Measurements from ENCODE around the gene PRKAG3. TPM values are rescaled to one million over a fixed set of nuclear protein-coding genes. Genes with fewer than 3 reads are reported as not detected.

The PRKAG3 gene
- polyA plus RNA-seq, result not detected

DNA sequence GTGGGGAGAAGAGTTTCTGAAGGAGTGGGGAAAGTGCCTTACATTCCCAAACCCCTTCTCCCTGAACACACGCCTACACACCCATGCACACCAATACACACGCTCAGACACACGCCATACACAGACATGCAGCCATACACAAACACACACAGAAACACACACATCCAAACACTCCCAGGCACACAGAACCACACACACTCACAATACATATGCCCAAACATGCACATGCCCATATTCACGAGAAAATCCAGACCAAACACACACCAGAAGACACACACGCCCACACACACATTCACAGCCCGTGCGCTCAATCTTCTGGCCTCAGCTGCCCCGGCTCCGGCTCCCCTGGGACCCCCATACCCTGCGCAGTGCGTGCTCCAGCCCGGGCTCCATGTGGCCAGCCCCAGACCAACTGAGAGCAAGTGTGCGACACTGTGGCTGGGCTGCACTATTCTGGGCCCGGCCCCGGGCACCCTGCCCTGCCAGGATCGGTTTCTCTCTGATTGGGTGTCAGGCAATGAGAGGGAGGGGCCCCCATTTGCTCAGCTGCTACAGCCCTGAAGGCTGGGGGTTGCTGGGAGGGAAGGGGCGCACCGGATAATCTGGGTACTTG lies at the start of gene PRKAG3:
PRKAG3 (minus strand) TSS at position 426 of the 613 bp plus-strand sequence.
- Mint-ChIP-seq H3K36me3 (no peaks in the 10 kb centered on the region), H3K27me3 (ENCODE audit: low read depth in 3 of 3) (peaks cover 3 to 11% (median 8%) of the 10 kb centered on the region in 3 donors), H3K4me3 (no peak within 1 kb of the TSS), H3K4me1 (no peaks in the 10 kb centered on the region), H3K27ac (peak within 1 kb of the TSS in 1 of 6 donors; percentile 31), H3K9me3 (no peaks in the 10 kb centered on the region)
- DNase-seq, result no peak

DNA sequence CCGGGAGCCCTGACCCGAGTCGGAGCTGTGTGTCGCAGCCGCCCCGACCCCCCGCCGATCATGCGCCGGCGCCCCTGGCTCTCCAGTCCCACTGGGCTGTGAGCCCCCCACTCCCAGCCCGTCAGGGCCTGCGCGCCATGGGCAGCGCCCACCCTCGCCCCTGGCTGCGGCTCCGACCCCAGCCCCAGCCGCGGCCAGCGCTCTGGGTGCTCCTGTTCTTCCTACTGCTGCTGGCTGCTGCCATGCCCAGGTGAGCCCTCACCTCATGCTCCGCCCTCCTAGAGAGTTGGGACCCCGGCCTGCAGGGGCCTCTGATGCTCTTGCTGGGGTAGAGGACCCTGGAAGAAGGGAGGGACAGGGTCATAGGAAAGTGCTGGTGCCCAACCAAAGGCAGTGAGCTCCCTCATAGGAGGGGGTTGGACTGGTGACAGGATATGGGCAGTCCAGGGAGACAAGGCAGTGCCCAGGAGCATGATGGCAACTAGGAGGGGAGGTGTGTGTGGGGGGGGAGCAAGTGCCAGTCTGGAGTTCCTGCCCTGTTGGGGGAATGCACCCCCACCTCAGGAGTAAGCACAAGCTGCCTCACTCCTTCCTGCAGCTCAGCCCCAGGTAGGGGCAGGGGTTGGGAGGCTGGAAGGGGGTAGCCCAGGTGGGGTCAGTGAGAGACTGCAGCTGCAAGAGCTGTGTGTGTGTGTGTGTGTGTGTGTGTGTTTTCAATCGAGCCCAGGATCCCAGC lies 49.4 kb upstream of the PRKAG3 start:
- peaks cover 11% of the 10 kb centered on the region in 2 donors for H3K4me1 Mint-ChIP-seq
- H3K4me3 Mint-ChIP-seq, result peak overlapping the region; percentile 44 to 65 (median 60)
- H3K9me3 Mint-ChIP-seq, result no peaks in the 10 kb centered on the region
- peaks cover 24 to 30% (median 29%) of the 10 kb centered on the region in 3 donors for H3K27me3 Mint-ChIP-seq (ENCODE audit: low read depth in 3 of 3)
- H3K27ac Mint-ChIP-seq, result peak overlapping the region in 4 of 6 donors; percentile 2 to 68 (median 20)
- no peak for DNase-seq
- H3K36me3 Mint-ChIP-seq, result peaks cover 0 to 5% (median 4%) of the 10 kb centered on the region in 3 donors

DNA sequence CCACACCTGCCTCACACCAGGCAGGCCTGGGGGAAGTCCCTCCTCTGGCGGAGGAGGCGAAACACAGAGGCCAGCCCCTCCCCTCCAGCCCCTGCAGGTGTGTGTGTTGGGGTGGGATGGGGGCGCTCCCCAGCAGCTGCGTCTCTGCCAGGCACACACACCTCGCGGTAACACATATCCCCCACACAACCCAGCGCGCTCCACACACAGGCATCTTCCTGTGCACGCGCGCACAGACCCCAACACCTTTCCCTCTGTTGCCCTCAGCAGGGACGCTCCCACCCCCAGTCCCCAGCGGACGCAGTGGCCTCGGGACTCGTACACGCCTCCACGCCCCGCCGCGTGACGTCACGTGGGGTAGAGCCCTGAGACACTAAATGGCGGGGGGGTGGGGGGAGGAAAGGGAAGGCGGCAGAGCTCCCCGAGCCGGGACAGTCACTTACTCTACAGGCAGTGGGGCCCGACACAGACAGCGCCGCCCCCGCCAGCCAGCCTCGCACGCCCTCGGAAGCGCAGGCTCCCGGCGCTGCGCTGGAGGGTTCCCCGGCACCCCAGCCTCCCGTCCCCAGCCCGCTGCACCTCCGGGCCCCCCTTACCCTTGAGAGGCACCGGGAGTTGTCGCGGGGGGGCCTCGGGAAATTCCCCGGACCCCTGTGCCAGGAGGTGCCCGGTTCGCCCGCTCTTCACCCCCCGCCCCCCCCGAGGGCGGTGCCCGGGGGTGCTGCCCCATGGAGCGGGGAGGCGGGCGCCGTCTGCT lies 48.7 kb upstream of the PRKAG3 start, which contains the start of gene WNT10A:
WNT10A (plus strand) TSS at position 751 of the 757 bp plus-strand sequence. CDS start 144 bp downstream, outside the sequence.
- DNase-seq, result peak; percentile 71 to 79 (median 72)
- Mint-ChIP-seq H3K4me1 (peaks cover 11% of the 10 kb centered on the region in 2 donors), H3K27ac (peak within 1 kb of the TSS in 4 of 6 donors; percentile 61 to 74 (median 72)), H3K36me3 (peaks cover 0 to 5% (median 4%) of the 10 kb centered on the region in 3 donors), H3K4me3 (peak within 1 kb of the TSS; percentile 60 to 70 (median 62)), H3K9me3 (no peaks in the 10 kb centered on the region), H3K27me3 (ENCODE audit: low read depth in 3 of 3) (peaks cover 27 to 29% (median 29%) of the 10 kb centered on the region in 3 donors)

DNA sequence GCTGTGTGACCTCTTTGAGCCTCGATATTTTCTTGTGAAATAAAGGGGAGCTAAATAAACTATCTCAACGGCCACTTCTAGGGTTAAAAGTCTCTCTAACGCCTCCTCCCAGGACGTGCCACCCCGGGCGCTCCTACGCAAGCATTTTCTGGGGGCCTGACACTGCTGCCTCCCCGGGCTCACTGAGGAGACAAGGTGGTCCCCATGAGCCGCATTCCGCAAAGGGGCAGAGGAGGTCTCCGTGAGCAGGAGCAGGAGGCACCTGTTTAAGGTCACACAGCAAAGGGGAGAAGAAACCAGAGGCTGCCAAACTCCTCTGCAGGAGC lies 48.1 kb upstream of the PRKAG3 start:
- peak overlapping the region; percentile 38 to 62 (median 57) for H3K4me3 Mint-ChIP-seq
- H3K27ac Mint-ChIP-seq, result peak overlapping the region in 5 of 6 donors; percentile 19 to 74 (median 61)
- H3K27me3 Mint-ChIP-seq (ENCODE audit: low read depth in 3 of 3), result peaks cover 27 to 29% (median 28%) of the 10 kb centered on the region in 3 donors
- H3K4me1 Mint-ChIP-seq, result peaks cover 11% of the 10 kb centered on the region in 2 donors
- peaks cover 0 to 4% (median 3%) of the 10 kb centered on the region in 3 donors for H3K36me3 Mint-ChIP-seq
- H3K9me3 Mint-ChIP-seq, result no peaks in the 10 kb centered on the region
- no peak for DNase-seq

DNA sequence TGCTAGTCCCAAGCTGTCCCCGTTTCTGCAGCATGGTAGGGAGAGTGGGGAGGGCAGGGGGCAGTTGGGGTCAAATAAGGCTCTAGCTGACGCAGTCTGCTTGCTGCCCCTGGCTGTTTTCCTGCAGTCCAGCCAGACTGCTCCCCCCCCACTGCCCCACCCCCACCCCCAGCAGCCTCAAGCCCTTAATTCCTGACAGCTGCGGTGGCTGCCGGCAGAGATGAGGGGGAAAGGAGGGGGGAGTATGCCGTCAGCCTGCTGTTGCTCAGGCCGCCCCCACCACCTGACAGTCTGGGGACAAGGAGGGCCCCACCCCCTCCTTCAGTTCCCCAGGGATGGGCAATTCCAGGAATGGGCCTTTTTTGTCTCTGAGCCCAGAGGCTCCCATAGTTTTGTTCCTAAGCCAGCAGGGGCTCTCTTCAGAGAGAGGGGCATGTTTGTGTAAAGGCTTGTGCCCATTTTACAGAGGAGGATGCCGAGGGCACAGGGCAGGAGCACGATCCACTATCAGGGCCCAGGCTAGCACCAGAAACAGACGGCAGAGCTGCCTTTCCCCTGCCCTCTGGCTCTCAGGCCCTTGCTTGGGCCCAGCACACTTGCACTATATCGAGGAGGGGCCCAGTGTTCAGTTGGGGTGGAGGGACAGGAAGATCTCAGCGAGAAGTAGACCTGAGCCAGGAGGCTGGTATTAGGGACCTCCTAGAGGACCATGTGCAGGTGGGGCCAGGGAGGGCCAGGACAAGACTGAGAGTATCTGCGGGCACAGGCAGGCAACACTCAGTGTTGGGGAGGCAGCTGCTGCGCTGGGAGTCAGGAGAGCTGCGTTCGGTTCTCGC lies 47.5 kb upstream of the PRKAG3 start:
- Mint-ChIP-seq H3K27me3 (ENCODE audit: low read depth in 3 of 3) (peaks cover 25 to 32% (median 30%) of the 10 kb centered on the region in 3 donors), H3K36me3 (no peaks in the 10 kb centered on the region), H3K9me3 (no peaks in the 10 kb centered on the region), H3K4me3 (peak overlapping the region; percentile 27 to 62 (median 57)), H3K4me1 (peaks cover 9 to 11% of the 10 kb centered on the region in 2 donors), H3K27ac (peak overlapping the region in 5 of 6 donors; percentile 48 to 74 (median 61))
- DNase-seq, result no peak

DNA sequence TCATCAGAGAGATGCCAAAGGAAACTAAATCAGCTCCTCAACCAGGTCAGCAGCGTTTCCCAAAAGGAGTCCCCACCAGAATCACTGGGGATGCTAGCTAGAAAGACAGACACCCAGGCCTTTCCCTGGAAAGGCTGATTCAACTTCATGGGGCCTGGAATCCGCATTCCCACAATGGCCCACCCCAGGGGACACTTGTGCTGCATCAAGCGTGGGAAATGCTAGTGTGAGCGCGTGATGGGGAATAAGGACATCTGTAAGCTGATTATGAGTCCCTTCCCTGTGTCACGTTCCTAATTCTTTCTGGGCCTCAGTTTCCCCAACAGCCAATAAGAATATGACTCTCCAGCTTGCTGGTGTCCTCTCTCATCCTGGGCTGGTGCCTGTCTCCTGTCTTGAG lies 46.9 kb upstream of the PRKAG3 start:
- peaks cover 25 to 32% (median 30%) of the 10 kb centered on the region in 3 donors for H3K27me3 Mint-ChIP-seq (ENCODE audit: low read depth in 3 of 3)
- no peak overlapping the region for H3K4me3 Mint-ChIP-seq
- no peaks in the 10 kb centered on the region for H3K36me3 Mint-ChIP-seq
- peaks cover 9 to 11% of the 10 kb centered on the region in 2 donors for H3K4me1 Mint-ChIP-seq
- no peaks in the 10 kb centered on the region for H3K9me3 Mint-ChIP-seq
- DNase-seq, result no peak
- peak overlapping the region in 2 of 6 donors; percentile 35 to 60 for H3K27ac Mint-ChIP-seq

DNA sequence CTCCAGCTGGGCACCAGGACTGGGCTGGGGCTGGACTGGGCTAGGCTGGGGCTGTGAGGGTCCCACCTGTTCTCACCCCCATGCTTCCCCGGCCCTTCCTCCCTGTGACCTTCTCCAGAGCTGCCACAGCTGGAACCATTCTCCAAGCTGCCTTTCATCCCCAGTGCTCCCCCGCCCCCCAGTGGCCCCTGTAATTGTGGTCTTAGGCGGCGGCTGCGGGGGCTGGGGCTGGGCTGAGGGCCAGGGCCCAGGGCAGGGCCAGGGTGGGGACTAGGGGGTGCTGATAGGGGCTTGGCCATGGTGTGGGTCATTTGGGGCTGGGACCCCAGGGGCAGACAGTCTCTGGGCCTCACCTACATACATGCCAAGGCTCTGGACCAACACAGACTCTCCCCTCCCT lies 46.3 kb upstream of the PRKAG3 start:
- Mint-ChIP-seq H3K36me3 (no peaks in the 10 kb centered on the region), H3K9me3 (no peaks in the 10 kb centered on the region), H3K4me3 (no peak overlapping the region), H3K27me3 (ENCODE audit: low read depth in 3 of 3) (peaks cover 27 to 32% (median 28%) of the 10 kb centered on the region in 3 donors), H3K4me1 (peaks cover 11% of the 10 kb centered on the region in 2 donors), H3K27ac (peak overlapping the region in 1 of 6 donors; percentile 35)
- no peak for DNase-seq

DNA sequence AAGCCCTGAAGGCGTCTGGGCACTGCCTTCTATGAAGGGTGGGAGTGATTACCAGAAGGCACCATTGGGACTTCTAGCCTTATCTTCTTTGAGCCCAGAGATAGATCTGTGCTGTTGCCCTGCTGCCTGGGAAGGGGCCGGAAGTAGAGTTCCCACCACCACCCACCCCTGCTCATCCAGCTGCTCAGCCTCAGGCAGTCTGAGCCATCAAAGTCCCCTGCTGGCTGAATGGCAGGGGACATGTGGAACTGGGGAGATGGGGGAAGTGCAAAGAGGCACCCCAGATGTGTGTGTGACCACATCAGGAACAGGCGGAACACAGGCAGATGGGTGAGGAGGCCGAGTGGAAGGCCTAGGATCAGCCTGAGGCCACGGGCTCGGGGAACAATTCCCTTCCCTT lies 45.7 kb upstream of the PRKAG3 start:
- peak overlapping the region in 2 of 6 donors; percentile 48 to 62 for H3K27ac Mint-ChIP-seq
- no peak for DNase-seq
- H3K36me3 Mint-ChIP-seq, result no peaks in the 10 kb centered on the region
- peaks cover 11% of the 10 kb centered on the region in 2 donors for H3K4me1 Mint-ChIP-seq
- H3K4me3 Mint-ChIP-seq, result no peak overlapping the region
- H3K9me3 Mint-ChIP-seq, result no peaks in the 10 kb centered on the region
- H3K27me3 Mint-ChIP-seq (ENCODE audit: low read depth in 3 of 3), result peaks cover 26 to 35% (median 28%) of the 10 kb centered on the region in 3 donors

DNA sequence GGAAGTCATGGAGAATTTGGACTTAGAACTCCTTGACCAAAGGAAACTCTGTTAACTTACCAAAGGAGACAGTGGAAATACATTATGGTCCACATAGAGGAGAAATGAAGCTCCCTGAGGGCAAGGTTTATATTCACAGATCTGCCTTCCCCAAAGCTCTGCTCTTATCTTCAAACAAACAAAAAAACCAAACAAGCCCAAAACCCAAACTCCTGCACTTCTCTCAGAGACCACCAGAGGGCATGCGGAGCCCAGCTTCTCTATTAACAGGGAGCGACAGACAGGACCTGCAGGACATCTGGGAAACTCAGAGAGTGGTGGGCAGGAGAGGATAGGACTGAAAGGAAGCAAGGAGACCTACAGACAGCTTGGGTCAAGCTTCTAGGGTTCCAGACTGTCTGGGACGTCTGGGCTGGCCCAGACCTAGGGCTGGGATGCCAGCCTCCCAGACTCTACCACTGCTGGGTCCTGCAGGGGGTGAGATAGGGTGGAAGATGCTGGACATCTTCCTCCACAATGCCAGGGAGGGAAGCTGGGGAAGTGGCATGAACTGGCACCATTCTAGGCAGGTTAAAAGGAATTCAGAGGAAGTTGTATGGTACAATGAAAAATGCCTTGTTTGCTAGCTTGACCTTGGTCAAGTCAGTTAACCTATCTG lies 45.1 kb upstream of the PRKAG3 start:
- Mint-ChIP-seq H3K9me3 (peaks cover 0 to 2% (median 0%) of the 10 kb centered on the region in 6 donors), H3K27me3 (ENCODE audit: low read depth in 3 of 3) (peaks cover 25 to 38% (median 28%) of the 10 kb centered on the region in 3 donors), H3K4me1 (peaks cover 14 to 15% of the 10 kb centered on the region in 2 donors), H3K36me3 (no peaks in the 10 kb centered on the region), H3K27ac (peak overlapping the region in 5 of 6 donors; percentile 0 to 62 (median 36)), H3K4me3 (no peak overlapping the region)
- peak; percentile 70 to 73 (median 71) for DNase-seq

DNA sequence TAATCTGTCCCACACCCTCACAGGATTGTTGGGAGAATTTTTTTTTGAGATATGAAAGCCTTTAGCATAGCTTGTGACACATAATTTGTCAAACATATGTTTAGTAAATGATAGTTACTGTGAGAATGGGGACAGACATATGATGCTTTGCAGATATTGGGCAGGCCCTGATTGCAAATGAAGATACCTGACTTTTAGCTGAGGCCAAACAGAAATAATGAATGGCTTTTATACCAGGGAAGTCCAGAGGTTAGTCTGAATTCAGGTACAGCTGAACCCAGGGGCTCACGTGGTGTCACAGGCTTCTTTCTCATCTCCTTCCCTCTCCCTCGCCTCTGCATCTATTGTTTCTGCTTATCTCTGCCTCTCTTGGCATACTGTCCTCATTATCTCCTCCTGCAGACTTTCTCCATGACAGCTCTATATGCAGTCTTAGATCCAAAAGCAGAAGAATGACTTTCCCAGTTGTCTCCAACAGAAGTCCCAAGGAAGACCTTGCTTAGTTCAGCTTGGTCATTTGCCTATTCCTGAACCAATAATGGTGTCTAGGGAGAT lies 44.2 kb upstream of the PRKAG3 start:
- peaks cover 18 to 19% of the 10 kb centered on the region in 2 donors for H3K4me1 Mint-ChIP-seq
- DNase-seq, result no peak
- no peak overlapping the region for H3K4me3 Mint-ChIP-seq
- H3K9me3 Mint-ChIP-seq, result peaks cover 0 to 2% (median 0%) of the 10 kb centered on the region in 6 donors
- no peaks in the 10 kb centered on the region for H3K36me3 Mint-ChIP-seq
- H3K27ac Mint-ChIP-seq, result no peak overlapping the region
- H3K27me3 Mint-ChIP-seq (ENCODE audit: low read depth in 3 of 3), result peaks cover 23 to 37% (median 24%) of the 10 kb centered on the region in 3 donors

DNA sequence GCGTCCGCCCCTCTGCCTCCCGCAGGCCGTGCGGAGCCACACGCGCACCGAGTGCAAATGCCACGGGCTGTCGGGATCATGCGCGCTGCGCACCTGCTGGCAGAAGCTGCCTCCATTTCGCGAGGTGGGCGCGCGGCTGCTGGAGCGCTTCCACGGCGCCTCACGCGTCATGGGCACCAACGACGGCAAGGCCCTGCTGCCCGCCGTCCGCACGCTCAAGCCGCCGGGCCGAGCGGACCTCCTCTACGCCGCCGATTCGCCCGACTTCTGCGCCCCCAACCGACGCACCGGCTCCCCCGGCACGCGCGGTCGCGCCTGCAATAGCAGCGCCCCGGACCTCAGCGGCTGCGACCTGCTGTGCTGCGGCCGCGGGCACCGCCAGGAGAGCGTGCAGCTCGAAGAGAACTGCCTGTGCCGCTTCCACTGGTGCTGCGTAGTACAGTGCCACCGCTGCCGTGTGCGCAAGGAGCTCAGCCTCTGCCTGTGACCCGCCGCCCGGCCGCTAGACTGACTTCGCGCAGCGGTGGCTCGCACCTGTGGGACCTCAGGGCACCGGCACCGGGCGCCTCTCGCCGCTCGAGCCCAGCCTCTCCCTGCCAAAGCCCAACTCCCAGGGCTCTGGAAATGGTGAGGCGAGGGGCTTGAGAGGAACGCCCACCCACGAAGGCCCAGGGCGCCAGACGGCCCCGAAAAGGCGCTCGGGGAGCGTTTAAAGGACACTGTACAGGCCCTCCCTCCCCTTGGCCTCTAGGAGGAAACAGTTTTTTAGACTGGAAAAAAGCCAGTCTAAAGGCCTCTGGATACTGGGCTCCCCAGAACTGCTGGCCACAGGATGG lies 42.0 kb upstream of the PRKAG3 start:
- Mint-ChIP-seq H3K27me3 (ENCODE audit: low read depth in 3 of 3) (peaks cover 18 to 42% (median 19%) of the 10 kb centered on the region in 3 donors), H3K4me3 (no peak overlapping the region), H3K36me3 (no peaks in the 10 kb centered on the region), H3K27ac (no peak overlapping the region), H3K9me3 (peaks cover 0 to 2% (median 0%) of the 10 kb centered on the region in 6 donors), H3K4me1 (peaks cover 15% of the 10 kb centered on the region in 2 donors)
- no peak for DNase-seq

Measured in immature natural killer cell (primary cell).